ENCODE data around the gene DCTN1.

The DCTN1 gene

GRCh38 chr2:74334931-74335333 lies 45.2 kb downstream of the DCTN1 start:
- in situ Hi-C loops (cut with HindIII; ENCODE audit: low pct_ligation_motif_present, low sequenced_read_pairs), result no loop called here
- H3K4me3 ChIP-seq (ENCODE audit: low read depth, low read length), result no peak overlapping the region
- H3K27me3 ChIP-seq (replicated peaks), result no peaks in the 10 kb centered on the region
- H3K27ac ChIP-seq, result no peak overlapping the region
- DNase-seq, result peak; percentile 70
- H3K36me3 ChIP-seq (replicated peaks), result no peaks in the 10 kb centered on the region
- TF ChIP-seq CTCF (IDR thresholded peaks at IDR 0.05; ENCODE audit: low read depth, low read length, missing control alignments), result peak; percentile 96

GRCh38 chr2:74333896-74334586 lies 46.1 kb downstream of the DCTN1 start:
- H3K36me3 ChIP-seq (replicated peaks), result no peaks in the 10 kb centered on the region
- H3K27ac ChIP-seq, result no peak overlapping the region
- no peak for TF ChIP-seq CTCF (IDR thresholded peaks at IDR 0.05; ENCODE audit: low read depth, low read length, missing control alignments)
- H3K4me3 ChIP-seq (ENCODE audit: low read depth, low read length), result no peak overlapping the region
- DNase-seq, result no peak
- in situ Hi-C loops (cut with HindIII; ENCODE audit: low pct_ligation_motif_present, low sequenced_read_pairs), result no loop called here
- no peaks in the 10 kb centered on the region for H3K27me3 ChIP-seq (replicated peaks)

- peak; percentile 76 for TF ChIP-seq CTCF (IDR thresholded peaks at IDR 0.05; ENCODE audit: low read depth, low read length, missing control alignments)
- Histone ChIP-seq H3K36me3 (replicated peaks) (no peaks in the 10 kb centered on the region), H3K4me3 (ENCODE audit: low read depth, low read length) (no peak overlapping the region), H3K27ac (no peak overlapping the region), H3K27me3 (replicated peaks) (no peaks in the 10 kb centered on the region)
- peak; percentile 52 for DNase-seq
- in situ Hi-C loops (cut with HindIII; ENCODE audit: low pct_ligation_motif_present, low sequenced_read_pairs), result no loop called here
Measured at GRCh38 chr2:74333175-74333574, 46.9 kb downstream of the DCTN1 start.

GRCh38 chr2:74332550-74333174 lies 47.4 kb downstream of the DCTN1 start:
- H3K27me3 ChIP-seq (replicated peaks), result no peaks in the 10 kb centered on the region

GRCh38 chr2:74328573-74328972 lies 51.5 kb downstream of the DCTN1 start:
- Histone ChIP-seq H3K4me3 (ENCODE audit: low read depth, low read length) (no peak overlapping the region), H3K27me3 (replicated peaks) (no peaks in the 10 kb centered on the region), H3K36me3 (replicated peaks) (no peaks in the 10 kb centered on the region), H3K27ac (no peak overlapping the region)
- no peak for TF ChIP-seq CTCF (IDR thresholded peaks at IDR 0.05; ENCODE audit: low read depth, low read length, missing control alignments)
- in situ Hi-C loops (cut with HindIII; ENCODE audit: low pct_ligation_motif_present, low sequenced_read_pairs), result no loop called here
- DNase-seq, result no peak

More at GRCh38 chr2:74332550-74333174, 47.4 kb downstream of the DCTN1 start:
- no peak for TF ChIP-seq CTCF (IDR thresholded peaks at IDR 0.05; ENCODE audit: low read depth, low read length, missing control alignments)
- in situ Hi-C loops (cut with HindIII; ENCODE audit: low pct_ligation_motif_present, low sequenced_read_pairs), result no loop called here
- no peaks in the 10 kb centered on the region for H3K36me3 ChIP-seq (replicated peaks)
- no peak overlapping the region for H3K4me3 ChIP-seq (ENCODE audit: low read depth, low read length)
- no peak for DNase-seq
- H3K27ac ChIP-seq, result no peak overlapping the region

Measured in brain microvascular endothelial cell (primary cell).